SK-N-SH (cell line): ENCODE data around the gene FAM81A. TPM values are rescaled to one million over a fixed set of nuclear protein-coding genes. Genes with fewer than 3 reads are reported as not detected.

Experiments
- CTCF ChIA-PET: fragments of 300-600, 350-600 bp; formaldehyde crosslinking; extraction: SDS; loops from one replicate; lab custom pipeline; 2021; lab: Yijun Ruan, JAX
- POLR2A ChIA-PET: fragments of 350-600 bp; sonication (Branson Sonifier 250); formaldehyde crosslinking; extraction: SDS; loops from one replicate; lab custom pipeline; 2020; ENCODE audit warnings: antibody characterized with exemption, inconsistent platforms; lab: Yijun Ruan, JAX
- DNase-seq: peaks from one replicate; pipeline ENCODE4 v3.0.0; 2012
- H2AFZ ChIP-seq: fragments of 200-600 bp; sonication (generic); 2 replicates; pipeline ENCODE4 v1.8.1; 2016; ENCODE audit warnings: antibody characterized with exemption, mild to moderate bottlenecking, low read depth
- H3F3A ChIP-seq: fragments of 200-600 bp; sonication (generic); replicated peaks from 2 replicates; pipeline ENCODE3; 2016; ENCODE audit warnings: antibody characterized with exemption, mild to moderate bottlenecking; ENCODE audit not compliant: insufficient read depth
- H3K27ac ChIP-seq, 2 experiments: fragments of 200-500 bp in 1 of 2; fragments of 200-600 bp in 1 of 2; sonication (Bioruptor generic) in 1 of 2; sonication (generic), shearing (Covaris generic) in 1 of 2; 2 replicates each; pipeline versions ENCODE4 v1.5.1 to v1.6.1; 2014 to 2016; ENCODE audit warnings: low read depth in 2 of 2, inconsistent platforms in 1 of 2, low read length in 1 of 2, mild to moderate bottlenecking in 1 of 2, mixed read lengths in 1 of 2
- H3K27me3 ChIP-seq: fragments of 200-600 bp; sonication (generic), shearing (Covaris generic); 2 replicates; pipeline ENCODE4 v1.6.1; 2016; ENCODE audit warnings: mixed run types; ENCODE audit not compliant: insufficient read depth
- H3K36me3 ChIP-seq, 2 experiments: fragments of 200-500 bp in 1 of 2; fragments of 200-600 bp in 1 of 2; sonication (Bioruptor generic) in 1 of 2; sonication (generic) in 1 of 2; replicated peaks in 1 of 2; 2 replicates each; pipeline versions ENCODE3 to v1.5.1; 2014 to 2016; ENCODE audit warnings: low read length in 1 of 2, mild to moderate bottlenecking in 1 of 2; ENCODE audit not compliant: insufficient read depth in 2 of 2, control insufficient read depth in 1 of 2
- H3K4me1 ChIP-seq, 2 experiments: fragments of 200-500 bp in 1 of 2; fragments of 200-600 bp in 1 of 2; sonication (Bioruptor generic) in 1 of 2; sonication (generic), shearing (Covaris generic) in 1 of 2; 2 replicates each; pipeline versions ENCODE4 v1.5.1 to v1.6.1; 2014 to 2016; ENCODE audit warnings: low read depth in 1 of 2, low read length in 1 of 2, mixed run types in 1 of 2; ENCODE audit not compliant: insufficient read depth in 2 of 2, control insufficient read depth in 1 of 2
- H3K4me2 ChIP-seq: fragments of 200-600 bp; sonication (generic), shearing (Covaris generic); 2 replicates; pipeline ENCODE4 v1.6.1; 2017; ENCODE audit warnings: mixed run types
- H3K4me3 ChIP-seq, 2 experiments: fragments of 200-500 bp in 1 of 2; fragments of 200-600 bp in 1 of 2; sonication (Bioruptor generic) in 1 of 2; sonication (generic), shearing (Covaris generic) in 1 of 2; 2 replicates each; pipeline versions ENCODE4 v1.5.1 to v1.8.1; 2014 to 2016; ENCODE audit warnings: low read depth in 2 of 2, inconsistent platforms in 1 of 2, low read length in 1 of 2, mild to moderate bottlenecking in 1 of 2, mixed read lengths in 1 of 2, moderate library complexity in 1 of 2
- H3K79me2 ChIP-seq: fragments of 200-600 bp; sonication (generic); 2 replicates; pipeline ENCODE4 v1.8.1; 2017; ENCODE audit warnings: mild to moderate bottlenecking; ENCODE audit not compliant: insufficient read depth
- H3K9ac ChIP-seq: fragments of 200-600 bp; sonication (generic); 2 replicates; pipeline ENCODE4 v1.6.1; 2017; ENCODE audit warnings: mixed run types
- H3K9me2 ChIP-seq: fragments of 200-600 bp; sonication (generic); 2 replicates; pipeline ENCODE4 v1.6.1; 2017; ENCODE audit warnings: mixed run types
- H3K9me3 ChIP-seq: fragments of 200-600 bp; sonication (generic); 2 replicates; pipeline ENCODE4 v1.6.1; 2017; ENCODE audit warnings: mixed run types, mild to moderate bottlenecking, moderate library complexity
- H4K20me1 ChIP-seq: fragments of 200-600 bp; sonication (generic); 2 replicates; pipeline ENCODE4 v1.6.1; 2017; ENCODE audit warnings: mild to moderate bottlenecking, mixed run types; ENCODE audit not compliant: insufficient read depth
- CHD2 ChIP-seq: fragments of 150-350 bp; IDR thresholded peaks from 2 replicates; pipeline ENCODE4 v1.6.1; 2018; ENCODE audit warnings: low read length; ENCODE audit not compliant: partially characterized antibody
- EP300 ChIP-seq, 2 experiments: IDR thresholded peaks; 2 replicates each; pipeline versions ENCODE4 v1.4.0 to v1.6.1; 2012; ENCODE audit warnings: borderline replicate concordance in 1 of 2, low read depth in 1 of 2, low read length in 1 of 2
- FOSL2 ChIP-seq: IDR thresholded peaks from 2 replicates; pipeline ENCODE4 v1.4.0; 2012; ENCODE audit warnings: low read depth, mild to moderate bottlenecking, moderate library complexity, borderline replicate concordance
- FOXM1 ChIP-seq: IDR thresholded peaks from 2 replicates; pipeline ENCODE4 v1.4.0; 2012; ENCODE audit warnings: low read depth, mild to moderate bottlenecking
- GABPA ChIP-seq: IDR thresholded peaks from 2 replicates; pipeline ENCODE4 v1.4.0; 2012; ENCODE audit warnings: low read depth, mild to moderate bottlenecking
- MEF2A ChIP-seq: IDR thresholded peaks from 2 replicates; pipeline ENCODE4 v1.4.0; 2012; ENCODE audit warnings: low read depth, borderline replicate concordance
- MXI1 ChIP-seq: IDR thresholded peaks from 2 replicates; pipeline ENCODE4 v1.6.1; 2012; ENCODE audit warnings: mild to moderate bottlenecking, low read depth, low read length, improper control_type of control experiment
- NFIC ChIP-seq: IDR thresholded peaks from 2 replicates; pipeline ENCODE4 v1.4.0; 2012; ENCODE audit warnings: borderline replicate concordance
- POLR2AphosphoS5 ChIP-seq: IDR thresholded peaks from 2 replicates; pipeline ENCODE4 v1.6.1; 2012; ENCODE audit warnings: low read depth, low read length
- RCOR1 ChIP-seq: fragments of 150-350 bp; IDR thresholded peaks from 2 replicates; pipeline ENCODE4 v1.6.1; 2017; ENCODE audit warnings: antibody characterized with exemption, low read length
- SMC3 ChIP-seq: IDR thresholded peaks from 2 replicates; pipeline ENCODE4 v1.6.1; 2012; ENCODE audit warnings: low read depth, low read length, improper control_type of control experiment
- TCF12 ChIP-seq: IDR thresholded peaks from 2 replicates; pipeline ENCODE4 v1.4.0; 2012
- TEAD4 ChIP-seq: IDR thresholded peaks from 2 replicates; pipeline ENCODE4 v1.4.0; 2012; ENCODE audit warnings: mild to moderate bottlenecking, borderline replicate concordance; ENCODE audit not compliant: insufficient read depth
- WGBS: methylation state at CpG from one replicate; pipeline ENCODE4 v1.1.6; 2017; ENCODE audit warnings: low lambda C conversion rate; 5-methylcytosine and 5-hydroxymethylcytosine counted together
- polyA plus RNA-seq, 3 experiments: library from polyadenylated mRNA; depleted of rRNA; stranded (reverse); fragments of >200 nt; gene quantifications; 2 replicates each; pipeline ENCODE4 v1.2.3, GENCODE V29; 2012
- TF ChIP-seq, protein P1 (sequence below): IDR thresholded peaks from 2 replicates; pipeline ENCODE4 v1.4.0; 2012; ENCODE audit warnings: low read depth
- TF ChIP-seq, protein P2 (sequence below): IDR thresholded peaks from 2 replicates; pipeline ENCODE4 v1.4.0; 2012; ENCODE audit warnings: low read depth, borderline replicate concordance
- TF ChIP-seq, protein P3 (sequence below): fragments of 150-350 bp; IDR thresholded peaks from 2 replicates; pipeline ENCODE4 v1.6.1; 2017; ENCODE audit warnings: antibody characterized with exemption, low read length, low read depth, borderline replicate concordance
- TF ChIP-seq, protein P4 (sequence below): fragments of 200-600 bp; sonication (generic); IDR thresholded peaks from 2 replicates; pipeline ENCODE4 v1.6.1; 2017; ENCODE audit warnings: antibody characterized with exemption, mild to moderate bottlenecking, moderate library complexity

Gene FAM81A
- polyA plus RNA-seq, 1 of the 3 experiments (the other 2 are of a cell fraction) = 1.1 TPM

DNA sequence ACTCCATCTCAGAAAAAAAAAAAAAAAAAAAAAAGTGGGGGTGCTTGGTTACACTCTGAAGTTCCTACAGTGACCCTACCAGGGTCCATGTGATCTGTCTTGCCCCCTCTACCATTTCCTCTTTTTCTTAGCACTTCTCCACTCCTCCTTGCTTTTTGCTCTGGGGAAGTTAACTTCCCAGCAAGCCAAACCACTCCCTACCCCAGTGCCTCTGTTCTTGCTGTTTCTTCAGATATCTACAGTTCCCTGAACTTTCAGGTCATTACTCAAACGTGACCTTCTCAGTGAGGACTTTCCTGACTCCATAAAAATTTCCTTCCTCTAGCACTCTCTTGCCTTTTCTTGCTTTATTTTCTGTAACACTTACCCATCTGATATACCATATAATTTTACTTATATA lies 112.5 kb downstream of the FAM81A start:
- H3K4me3 ChIP-seq = no peak overlapping the region
- H3K27ac ChIP-seq = no peak overlapping the region
- H3K4me2 ChIP-seq = no peak overlapping the region
- H3K4me1 ChIP-seq = no peaks in the 10 kb centered on the region
- H3K27me3 ChIP-seq = no peaks in the 10 kb centered on the region; the same call in 1 of the 2 replicates
- 9% methylated on average over 1 of the region's 1 CpG for WGBS
- H3F3A ChIP-seq = no peaks in the 10 kb centered on the region
- no peaks in the 10 kb centered on the region for H3K79me2 ChIP-seq
- no peak for TF ChIP-seq SMC3
- POLR2A ChIA-PET = interaction anchor here (0.6 kb wide), 1 partner anchor 100 kb away, joined by 4 read pairs; no protein-coding TSS in a partner anchor
- no peaks in the 10 kb centered on the region for H4K20me1 ChIP-seq
- no peak overlapping the region for H2AFZ ChIP-seq
- H3K9me2 ChIP-seq = no peaks in the 10 kb centered on the region
- DNase-seq = no peak
- CTCF ChIA-PET = interaction anchor here (1.4 kb wide), 1 partner anchor 22 kb away, joined by 5 read pairs; no protein-coding TSS in a partner anchor
- no peak overlapping the region for H3K9ac ChIP-seq
- no peaks in the 10 kb centered on the region for H3K9me3 ChIP-seq
- H3K36me3 ChIP-seq = no peaks in the 10 kb centered on the region

DNA sequence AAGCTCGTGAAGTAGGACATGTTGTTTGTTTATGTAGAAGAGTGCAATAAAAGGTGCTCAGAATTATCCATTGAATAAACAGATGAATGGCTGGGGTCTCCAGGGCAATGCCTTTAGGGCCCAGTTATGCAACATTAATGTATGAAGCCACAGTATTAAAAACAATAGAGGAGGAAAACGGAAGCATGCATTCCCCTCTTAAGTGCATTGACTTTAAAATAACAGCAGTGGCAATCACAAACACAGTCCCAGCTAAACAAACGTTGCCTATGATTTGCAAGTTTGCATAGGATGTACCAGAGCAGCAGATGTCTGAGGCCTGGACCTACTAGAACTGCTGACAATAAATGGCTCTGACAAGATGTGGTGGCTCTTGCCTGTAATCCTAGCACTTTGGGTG lies 113.0 kb downstream of the FAM81A start:
- TF ChIP-seq TCF12 (no peak), TEAD4 (no peak), EP300 (IDR thresholded peaks at IDR 0.05; ENCODE audit: borderline replicate concordance in 1 of 2, low read depth in 1 of 2, low read length in 1 of 2) (no peak), RCOR1 (no peak), FOSL2 (no peak), POLR2AphosphoS5 (no peak), MXI1 (no peak)
- TF ChIP-seq, protein P1, sequence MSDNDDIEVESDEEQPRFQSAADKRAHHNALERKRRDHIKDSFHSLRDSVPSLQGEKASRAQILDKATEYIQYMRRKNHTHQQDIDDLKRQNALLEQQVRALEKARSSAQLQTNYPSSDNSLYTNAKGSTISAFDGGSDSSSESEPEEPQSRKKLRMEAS = no peak
- Histone ChIP-seq H3K27ac (no peak overlapping the region), H3K4me2 (no peak overlapping the region), H3K9me2 (no peaks in the 10 kb centered on the region), H4K20me1 (no peaks in the 10 kb centered on the region), H2AFZ (no peak overlapping the region), H3K4me1 (no peaks in the 10 kb centered on the region), H3K9ac (no peak overlapping the region), H3F3A (no peaks in the 10 kb centered on the region), H3K4me3 (no peak overlapping the region), H3K27me3 (no peaks in the 10 kb centered on the region; the same call in 1 of the 2 replicates), H3K79me2 (no peaks in the 10 kb centered on the region), H3K9me3 (no peaks in the 10 kb centered on the region), H3K36me3 (no peaks in the 10 kb centered on the region)
- 25% methylated on average over 3 of the region's 3 CpGs for WGBS
- no peak for DNase-seq
- ChIA-PET CTCF (interaction anchor here (1.4 kb wide), 1 partner anchor 22 kb away, joined by 5 read pairs; no protein-coding TSS in a partner anchor), POLR2A (interaction anchor here (0.6 kb wide), 1 partner anchor 100 kb away, joined by 4 read pairs; no protein-coding TSS in a partner anchor)

DNA sequence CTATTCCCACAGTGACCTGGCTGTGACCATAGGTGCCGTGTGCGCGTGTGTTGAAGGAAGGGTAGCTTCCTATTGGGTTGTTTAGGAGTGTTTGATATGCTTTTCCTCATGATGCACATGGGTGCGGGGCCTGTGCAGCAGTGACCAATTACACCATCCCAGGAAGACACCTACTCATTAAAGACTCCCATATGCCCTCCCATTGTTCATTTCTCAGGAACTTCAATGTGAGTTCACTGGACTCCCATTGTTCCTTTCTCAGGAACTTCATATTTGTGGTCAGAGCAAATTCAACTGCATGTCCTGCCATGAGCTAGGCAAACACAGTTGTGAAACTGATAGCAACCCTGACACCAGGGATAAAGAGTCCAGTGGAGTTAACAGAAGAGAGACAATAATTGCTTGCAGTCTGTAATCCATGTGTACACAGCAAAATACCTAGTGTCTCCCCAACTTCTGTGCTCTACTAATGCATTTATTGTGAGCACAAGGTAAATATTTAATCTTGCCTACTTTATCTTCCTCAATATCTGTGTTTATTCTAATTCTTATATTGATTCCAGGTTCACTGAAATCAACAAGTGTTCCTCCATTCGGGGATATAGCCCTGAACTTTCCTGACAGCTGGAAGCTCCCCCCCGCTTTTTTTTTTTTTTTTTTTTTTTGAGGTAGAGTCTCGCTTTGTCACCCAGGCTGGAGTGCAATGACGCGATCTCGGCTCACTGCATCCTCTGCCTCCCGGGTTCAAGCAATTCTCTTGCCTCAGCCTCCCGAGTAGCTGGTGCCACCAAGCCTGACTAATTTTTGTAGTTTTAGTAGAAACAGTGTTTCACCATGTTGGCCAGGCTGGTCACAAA lies 116.1 kb downstream of the FAM81A start:
- no peak overlapping the region for H2AFZ ChIP-seq
- no peaks in the 10 kb centered on the region for H4K20me1 ChIP-seq
- TF ChIP-seq GABPA (no peak), NFIC (no peak), TEAD4 (no peak), FOXM1 (no peak), MEF2A (no peak), CHD2 (no peak), EP300 (IDR thresholded peaks at IDR 0.05; ENCODE audit: borderline replicate concordance in 1 of 2, low read depth in 1 of 2, low read length in 1 of 2) (no peak)
- TF ChIP-seq, protein P2, sequence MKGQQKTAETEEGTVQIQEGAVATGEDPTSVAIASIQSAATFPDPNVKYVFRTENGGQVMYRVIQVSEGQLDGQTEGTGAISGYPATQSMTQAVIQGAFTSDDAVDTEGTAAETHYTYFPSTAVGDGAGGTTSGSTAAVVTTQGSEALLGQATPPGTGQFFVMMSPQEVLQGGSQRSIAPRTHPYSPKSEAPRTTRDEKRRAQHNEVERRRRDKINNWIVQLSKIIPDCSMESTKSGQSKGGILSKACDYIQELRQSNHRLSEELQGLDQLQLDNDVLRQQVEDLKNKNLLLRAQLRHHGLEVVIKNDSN = no peak
- TF ChIP-seq, protein P3, sequence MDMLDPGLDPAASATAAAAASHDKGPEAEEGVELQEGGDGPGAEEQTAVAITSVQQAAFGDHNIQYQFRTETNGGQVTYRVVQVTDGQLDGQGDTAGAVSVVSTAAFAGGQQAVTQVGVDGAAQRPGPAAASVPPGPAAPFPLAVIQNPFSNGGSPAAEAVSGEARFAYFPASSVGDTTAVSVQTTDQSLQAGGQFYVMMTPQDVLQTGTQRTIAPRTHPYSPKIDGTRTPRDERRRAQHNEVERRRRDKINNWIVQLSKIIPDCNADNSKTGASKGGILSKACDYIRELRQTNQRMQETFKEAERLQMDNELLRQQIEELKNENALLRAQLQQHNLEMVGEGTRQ = no peak
- TF ChIP-seq, protein P4, sequence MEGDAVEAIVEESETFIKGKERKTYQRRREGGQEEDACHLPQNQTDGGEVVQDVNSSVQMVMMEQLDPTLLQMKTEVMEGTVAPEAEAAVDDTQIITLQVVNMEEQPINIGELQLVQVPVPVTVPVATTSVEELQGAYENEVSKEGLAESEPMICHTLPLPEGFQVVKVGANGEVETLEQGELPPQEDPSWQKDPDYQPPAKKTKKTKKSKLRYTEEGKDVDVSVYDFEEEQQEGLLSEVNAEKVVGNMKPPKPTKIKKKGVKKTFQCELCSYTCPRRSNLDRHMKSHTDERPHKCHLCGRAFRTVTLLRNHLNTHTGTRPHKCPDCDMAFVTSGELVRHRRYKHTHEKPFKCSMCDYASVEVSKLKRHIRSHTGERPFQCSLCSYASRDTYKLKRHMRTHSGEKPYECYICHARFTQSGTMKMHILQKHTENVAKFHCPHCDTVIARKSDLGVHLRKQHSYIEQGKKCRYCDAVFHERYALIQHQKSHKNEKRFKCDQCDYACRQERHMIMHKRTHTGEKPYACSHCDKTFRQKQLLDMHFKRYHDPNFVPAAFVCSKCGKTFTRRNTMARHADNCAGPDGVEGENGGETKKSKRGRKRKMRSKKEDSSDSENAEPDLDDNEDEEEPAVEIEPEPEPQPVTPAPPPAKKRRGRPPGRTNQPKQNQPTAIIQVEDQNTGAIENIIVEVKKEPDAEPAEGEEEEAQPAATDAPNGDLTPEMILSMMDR = no peak
- H3K79me2 ChIP-seq = no peaks in the 10 kb centered on the region
- no peak for DNase-seq
- CTCF ChIA-PET = interaction anchor here (1.1 to 2.8 kb wide), 3 partner anchors 10 to 25 kb away, joined by 3 to 9 read pairs (median 3); no protein-coding TSS in a partner anchor
- H3F3A ChIP-seq = no peaks in the 10 kb centered on the region
- no peak overlapping the region for H3K9ac ChIP-seq
- no peak overlapping the region for H3K27ac ChIP-seq
- H3K9me3 ChIP-seq = no peaks in the 10 kb centered on the region
- no peaks in the 10 kb centered on the region for H3K27me3 ChIP-seq
- H3K4me2 ChIP-seq = no peak overlapping the region
- WGBS = 69% methylated on average over 12 of the region's 12 CpGs
- H3K4me3 ChIP-seq = no peak overlapping the region
- no peaks in the 10 kb centered on the region for H3K36me3 ChIP-seq
- POLR2A ChIA-PET = no interaction called here
- H3K4me1 ChIP-seq = no peaks in the 10 kb centered on the region
- no peaks in the 10 kb centered on the region for H3K9me2 ChIP-seq
